Panc1 (cell line): ENCODE results near the gene COG7.

Experiments
- TF ChIP-seq, protein P1 (sequence below): fragments of 450-650 bp; IDR thresholded peaks from 2 replicates; pipeline ENCODE4 v1.5.1; 2017; ENCODE audit warnings: mild to moderate bottlenecking
- TF ChIP-seq, protein P2 (sequence below), 2 experiments: IDR thresholded peaks; 2 replicates each; pipeline ENCODE4 v1.6.1; 2011 to 2012; ENCODE audit warnings: low read depth in 2 of 2, control low read depth in 1 of 2, low read length in 1 of 2, mild to moderate bottlenecking in 1 of 2, moderate library complexity in 1 of 2; ENCODE audit not compliant: insufficient read depth in 1 of 2

DNA sequence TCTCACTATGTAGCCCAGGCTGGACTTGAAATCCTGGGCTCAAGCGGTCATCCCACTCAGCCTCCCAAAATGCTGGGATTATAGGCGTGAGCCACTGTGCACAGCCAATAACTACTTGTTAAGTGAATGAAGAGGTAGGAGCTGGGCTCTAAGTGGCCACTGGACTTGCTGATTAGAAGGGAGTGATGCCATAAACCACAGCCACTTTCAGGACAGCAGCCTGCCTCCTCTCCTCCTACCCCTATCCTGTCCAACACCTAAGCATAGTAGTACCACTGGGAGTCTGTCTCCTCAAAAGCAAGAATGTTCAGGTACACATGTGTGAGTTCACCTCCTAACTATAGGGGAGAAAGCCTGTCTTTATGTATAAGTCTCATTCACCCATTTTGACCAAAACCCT lies 12.2 kb upstream of the COG7 start:
- TF ChIP-seq, protein P1, sequence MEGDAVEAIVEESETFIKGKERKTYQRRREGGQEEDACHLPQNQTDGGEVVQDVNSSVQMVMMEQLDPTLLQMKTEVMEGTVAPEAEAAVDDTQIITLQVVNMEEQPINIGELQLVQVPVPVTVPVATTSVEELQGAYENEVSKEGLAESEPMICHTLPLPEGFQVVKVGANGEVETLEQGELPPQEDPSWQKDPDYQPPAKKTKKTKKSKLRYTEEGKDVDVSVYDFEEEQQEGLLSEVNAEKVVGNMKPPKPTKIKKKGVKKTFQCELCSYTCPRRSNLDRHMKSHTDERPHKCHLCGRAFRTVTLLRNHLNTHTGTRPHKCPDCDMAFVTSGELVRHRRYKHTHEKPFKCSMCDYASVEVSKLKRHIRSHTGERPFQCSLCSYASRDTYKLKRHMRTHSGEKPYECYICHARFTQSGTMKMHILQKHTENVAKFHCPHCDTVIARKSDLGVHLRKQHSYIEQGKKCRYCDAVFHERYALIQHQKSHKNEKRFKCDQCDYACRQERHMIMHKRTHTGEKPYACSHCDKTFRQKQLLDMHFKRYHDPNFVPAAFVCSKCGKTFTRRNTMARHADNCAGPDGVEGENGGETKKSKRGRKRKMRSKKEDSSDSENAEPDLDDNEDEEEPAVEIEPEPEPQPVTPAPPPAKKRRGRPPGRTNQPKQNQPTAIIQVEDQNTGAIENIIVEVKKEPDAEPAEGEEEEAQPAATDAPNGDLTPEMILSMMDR, result no peak
- TF ChIP-seq, protein P2, sequence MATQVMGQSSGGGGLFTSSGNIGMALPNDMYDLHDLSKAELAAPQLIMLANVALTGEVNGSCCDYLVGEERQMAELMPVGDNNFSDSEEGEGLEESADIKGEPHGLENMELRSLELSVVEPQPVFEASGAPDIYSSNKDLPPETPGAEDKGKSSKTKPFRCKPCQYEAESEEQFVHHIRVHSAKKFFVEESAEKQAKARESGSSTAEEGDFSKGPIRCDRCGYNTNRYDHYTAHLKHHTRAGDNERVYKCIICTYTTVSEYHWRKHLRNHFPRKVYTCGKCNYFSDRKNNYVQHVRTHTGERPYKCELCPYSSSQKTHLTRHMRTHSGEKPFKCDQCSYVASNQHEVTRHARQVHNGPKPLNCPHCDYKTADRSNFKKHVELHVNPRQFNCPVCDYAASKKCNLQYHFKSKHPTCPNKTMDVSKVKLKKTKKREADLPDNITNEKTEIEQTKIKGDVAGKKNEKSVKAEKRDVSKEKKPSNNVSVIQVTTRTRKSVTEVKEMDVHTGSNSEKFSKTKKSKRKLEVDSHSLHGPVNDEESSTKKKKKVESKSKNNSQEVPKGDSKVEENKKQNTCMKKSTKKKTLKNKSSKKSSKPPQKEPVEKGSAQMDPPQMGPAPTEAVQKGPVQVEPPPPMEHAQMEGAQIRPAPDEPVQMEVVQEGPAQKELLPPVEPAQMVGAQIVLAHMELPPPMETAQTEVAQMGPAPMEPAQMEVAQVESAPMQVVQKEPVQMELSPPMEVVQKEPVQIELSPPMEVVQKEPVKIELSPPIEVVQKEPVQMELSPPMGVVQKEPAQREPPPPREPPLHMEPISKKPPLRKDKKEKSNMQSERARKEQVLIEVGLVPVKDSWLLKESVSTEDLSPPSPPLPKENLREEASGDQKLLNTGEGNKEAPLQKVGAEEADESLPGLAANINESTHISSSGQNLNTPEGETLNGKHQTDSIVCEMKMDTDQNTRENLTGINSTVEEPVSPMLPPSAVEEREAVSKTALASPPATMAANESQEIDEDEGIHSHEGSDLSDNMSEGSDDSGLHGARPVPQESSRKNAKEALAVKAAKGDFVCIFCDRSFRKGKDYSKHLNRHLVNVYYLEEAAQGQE (IDR thresholded peaks at IDR 0.05; ENCODE audit: insufficient read depth in 1 of 2, low read depth in 2 of 2, low read length in 1 of 2), result no peak
